Thyroid gland (tissue), 4 donors: ENCODE data around the gene TP73. TPM values are rescaled to one million over a fixed set of nuclear protein-coding genes. Genes with fewer than 3 reads are reported as not detected.

Experiments
- DNase-seq, 2 donors: peaks; one replicate each; pipeline ENCODE4 v3.0.0-alpha.2; 2019
- H3K27ac ChIP-seq, 3 donors: fragments of 200-600 bp; sonication (generic); 1 replicate in 2 of 3; 2 replicates in 1 of 3; pipeline ENCODE4 v1.5.1; 2016 to 2019; ENCODE audit warnings: mild to moderate bottlenecking in 1 of 3, moderate library complexity in 1 of 3
- H3K27me3 ChIP-seq: fragments of 200-600 bp; sonication (generic); one replicate; pipeline ENCODE4 v1.5.1; 2019
- H3K36me3 ChIP-seq, 2 donors: fragments of 200-600 bp; sonication (generic); one replicate each; pipeline ENCODE4 v1.5.1; 2016 to 2019
- H3K4me1 ChIP-seq, 2 donors: fragments of 200-600 bp; sonication (generic); one replicate each; pipeline ENCODE4 v1.5.1; 2017 to 2019
- H3K4me3 ChIP-seq, 3 donors: fragments of 200-600 bp; sonication (generic); replicated peaks in 1 of 3; 1 replicate in 2 of 3; 2 replicates in 1 of 3; pipeline ENCODE4 v1.5.1; 2016; ENCODE audit warnings: mild to moderate bottlenecking in 1 of 3
- H3K9me3 ChIP-seq: fragments of 200-600 bp; sonication (generic); one replicate; pipeline ENCODE4 v1.5.1; 2017
- POLR2A ChIP-seq, 2 donors: fragments of 450-650 bp; IDR thresholded peaks; one replicate each; pipeline ENCODE4 v1.6.1; 2017; ENCODE audit warnings: antibody characterized with exemption in 2 of 2, mild to moderate bottlenecking in 2 of 2, moderate library complexity in 1 of 2
- WGBS, 2 donors: methylation state at CpG; one replicate each; pipeline ENCODE4 v1.1.5; 2017; 5-methylcytosine and 5-hydroxymethylcytosine counted together
- intact Hi-C: fragments of 100-400 bp; cut with DNase I; formaldehyde crosslinking; loops from one replicate; pipeline ENCODE4 v1.15.1; 2023
- total RNA-seq, 4 donors: library from RNA; depleted of rRNA; stranded (reverse); fragments of >200 nt; gene quantifications; one replicate each; pipeline ENCODE4 v1.2.3, GENCODE V29; 2016
- TF ChIP-seq, protein P1 (sequence below), 6 experiments: fragments of 200-600 bp in 3 of 6; fragments of 450-650 bp in 3 of 6; sonication (generic) in 3 of 6; IDR thresholded peaks; one replicate each; pipeline ENCODE4 v1.5.1; 2016 to 2019; ENCODE audit warnings: antibody characterized with exemption in 6 of 6, mild to moderate bottlenecking in 2 of 6, inconsistent platforms in 1 of 6, moderate library complexity in 1 of 6

TP73 gene
- total RNA-seq, 4 donors from 2014 or later = 0.33 to 0.49 TPM; not detected in 2

DNA sequence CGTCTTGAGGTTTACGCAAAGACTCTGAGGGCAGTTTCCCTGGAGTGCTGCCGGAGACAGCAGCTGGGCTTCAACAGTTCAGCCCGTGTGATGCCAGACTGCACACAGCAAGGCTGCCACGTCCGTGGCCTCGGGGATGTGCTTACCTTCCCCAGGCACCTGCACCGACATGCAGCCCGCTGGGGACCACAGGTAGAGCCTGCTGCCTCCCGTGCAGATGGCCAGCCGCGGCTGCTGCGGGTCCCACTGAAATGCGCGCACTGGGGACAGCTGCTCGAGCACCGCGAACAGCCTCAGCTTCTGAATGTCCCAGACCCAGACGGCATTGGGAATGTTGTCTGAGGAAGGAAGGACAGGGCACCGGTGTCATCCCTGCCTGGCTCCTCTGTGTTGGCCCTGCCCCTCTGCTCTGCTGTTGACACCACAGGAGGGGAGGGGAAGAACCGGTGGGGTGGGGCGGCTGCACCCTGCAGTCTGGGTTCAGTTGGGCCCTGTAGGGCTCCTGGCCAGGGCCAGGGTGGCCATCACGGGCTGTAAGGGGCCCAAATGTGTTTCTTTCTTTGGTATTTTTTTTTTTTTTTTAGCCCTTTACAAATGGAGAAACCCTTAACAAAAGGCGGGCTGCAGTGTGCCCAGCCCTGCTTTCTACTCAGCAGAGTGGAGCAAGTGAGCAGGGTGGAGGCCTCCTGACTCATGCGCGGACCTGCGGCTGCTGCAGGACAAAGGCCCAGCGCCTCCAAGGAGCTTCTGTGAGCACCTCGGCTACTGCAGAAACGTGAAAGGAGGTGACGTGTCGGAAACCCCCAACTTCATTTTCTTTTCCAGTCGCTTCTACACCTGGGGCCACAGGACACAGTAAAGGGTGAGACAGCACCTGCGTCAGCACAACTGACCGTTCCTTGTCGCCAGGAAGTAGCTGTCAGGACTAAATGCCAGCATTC, 20.7 kb upstream of the TP73 start:
- no peak for DNase-seq
- Histone ChIP-seq H3K27ac (no peak overlapping the region), H3K4me1 (no peaks in the 10 kb centered on the region), H3K4me3 (no peak overlapping the region), H3K36me3 (peaks cover 38 to 55% of the 10 kb centered on the region in 2 donors), H3K27me3 (no peaks in the 10 kb centered on the region), H3K9me3 (no peaks in the 10 kb centered on the region)
- intact Hi-C loops = no loop called here
- WGBS, 2 donors = 84 to 91% methylated on average over 15 to 21 of the region's 36 CpGs
- no peak for TF ChIP-seq POLR2A (IDR thresholded peaks at IDR 0.05)
- TF ChIP-seq, protein P1, sequence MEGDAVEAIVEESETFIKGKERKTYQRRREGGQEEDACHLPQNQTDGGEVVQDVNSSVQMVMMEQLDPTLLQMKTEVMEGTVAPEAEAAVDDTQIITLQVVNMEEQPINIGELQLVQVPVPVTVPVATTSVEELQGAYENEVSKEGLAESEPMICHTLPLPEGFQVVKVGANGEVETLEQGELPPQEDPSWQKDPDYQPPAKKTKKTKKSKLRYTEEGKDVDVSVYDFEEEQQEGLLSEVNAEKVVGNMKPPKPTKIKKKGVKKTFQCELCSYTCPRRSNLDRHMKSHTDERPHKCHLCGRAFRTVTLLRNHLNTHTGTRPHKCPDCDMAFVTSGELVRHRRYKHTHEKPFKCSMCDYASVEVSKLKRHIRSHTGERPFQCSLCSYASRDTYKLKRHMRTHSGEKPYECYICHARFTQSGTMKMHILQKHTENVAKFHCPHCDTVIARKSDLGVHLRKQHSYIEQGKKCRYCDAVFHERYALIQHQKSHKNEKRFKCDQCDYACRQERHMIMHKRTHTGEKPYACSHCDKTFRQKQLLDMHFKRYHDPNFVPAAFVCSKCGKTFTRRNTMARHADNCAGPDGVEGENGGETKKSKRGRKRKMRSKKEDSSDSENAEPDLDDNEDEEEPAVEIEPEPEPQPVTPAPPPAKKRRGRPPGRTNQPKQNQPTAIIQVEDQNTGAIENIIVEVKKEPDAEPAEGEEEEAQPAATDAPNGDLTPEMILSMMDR (IDR thresholded peaks at IDR 0.05) = no peak

DNA sequence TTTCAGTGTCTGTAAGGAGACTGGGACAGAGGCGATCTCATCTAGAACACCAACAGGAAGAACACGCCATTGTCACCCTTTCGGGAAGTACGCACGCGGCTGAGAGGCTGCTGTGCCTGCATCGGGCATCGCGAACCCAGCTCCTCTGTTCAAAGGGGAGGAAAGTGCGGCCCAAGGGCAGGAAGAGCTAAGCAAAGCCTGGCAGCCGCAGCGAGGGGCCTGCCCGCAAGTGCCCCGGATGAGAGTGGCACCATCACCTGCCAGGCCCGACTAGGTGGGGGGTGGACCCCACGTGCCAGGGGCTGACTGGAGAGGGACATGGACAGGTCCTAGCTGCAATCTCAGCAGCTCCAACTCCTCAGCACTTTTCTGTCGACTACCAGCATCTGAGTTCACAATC, 20.0 kb upstream of the TP73 start:
- WGBS, 2 donors = 96% methylated on average over 17 of the region's 17 CpGs
- TF ChIP-seq, protein P1 (IDR thresholded peaks at IDR 0.05) = no peak
- TF ChIP-seq POLR2A (IDR thresholded peaks at IDR 0.05) = no peak
- DNase-seq = no peak
- no peaks in the 10 kb centered on the region for H3K27me3 ChIP-seq
- intact Hi-C loops = no loop called here
- no peak overlapping the region for H3K4me3 ChIP-seq
- H3K9me3 ChIP-seq = no peaks in the 10 kb centered on the region
- peaks cover 41 to 60% of the 10 kb centered on the region in 2 donors for H3K36me3 ChIP-seq
- H3K27ac ChIP-seq = no peak overlapping the region
- H3K4me1 ChIP-seq = no peaks in the 10 kb centered on the region

DNA sequence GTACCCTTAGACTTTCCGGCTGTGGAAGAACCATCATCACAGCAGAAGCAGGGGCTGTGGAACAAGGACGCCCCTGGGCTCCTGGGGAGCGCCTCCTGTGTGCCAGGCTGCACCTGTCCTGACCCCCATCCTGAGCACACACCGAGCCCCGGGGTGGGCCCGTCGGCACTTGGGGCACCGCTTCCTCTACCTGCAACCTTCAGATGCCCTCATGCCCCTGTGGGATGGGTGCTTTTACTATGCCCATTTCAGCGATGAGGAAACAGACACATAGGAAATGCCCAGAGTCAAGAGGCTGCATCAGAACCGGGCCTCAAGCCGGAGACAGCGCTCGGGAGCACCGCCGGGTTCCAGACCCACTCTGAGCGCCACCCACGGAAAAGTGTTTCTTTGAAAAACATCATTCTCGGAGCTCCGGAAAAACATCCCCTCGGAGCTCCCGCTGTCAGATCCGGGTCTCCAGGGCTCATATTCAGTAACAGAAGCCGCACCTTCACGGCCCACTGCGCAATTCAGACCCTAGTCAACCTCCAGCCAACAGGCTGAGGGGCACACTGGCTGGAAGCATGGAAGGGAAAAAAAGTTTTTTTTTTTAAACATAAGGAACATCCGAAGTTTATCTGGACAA, 19.5 kb upstream of the TP73 start:
- no peaks in the 10 kb centered on the region for H3K4me1 ChIP-seq
- peaks cover 40 to 56% of the 10 kb centered on the region in 2 donors for H3K36me3 ChIP-seq
- 93 to 95% methylated on average over 11 to 26 of the region's 26 CpGs for WGBS, 2 donors
- TF ChIP-seq POLR2A (IDR thresholded peaks at IDR 0.05) = no peak
- TF ChIP-seq, protein P1 (IDR thresholded peaks at IDR 0.05) = no peak
- no peak overlapping the region for H3K27ac ChIP-seq
- no peaks in the 10 kb centered on the region for H3K27me3 ChIP-seq
- intact Hi-C loops = no loop called here
- no peaks in the 10 kb centered on the region for H3K9me3 ChIP-seq
- H3K4me3 ChIP-seq = no peak overlapping the region
- no peak for DNase-seq

DNA sequence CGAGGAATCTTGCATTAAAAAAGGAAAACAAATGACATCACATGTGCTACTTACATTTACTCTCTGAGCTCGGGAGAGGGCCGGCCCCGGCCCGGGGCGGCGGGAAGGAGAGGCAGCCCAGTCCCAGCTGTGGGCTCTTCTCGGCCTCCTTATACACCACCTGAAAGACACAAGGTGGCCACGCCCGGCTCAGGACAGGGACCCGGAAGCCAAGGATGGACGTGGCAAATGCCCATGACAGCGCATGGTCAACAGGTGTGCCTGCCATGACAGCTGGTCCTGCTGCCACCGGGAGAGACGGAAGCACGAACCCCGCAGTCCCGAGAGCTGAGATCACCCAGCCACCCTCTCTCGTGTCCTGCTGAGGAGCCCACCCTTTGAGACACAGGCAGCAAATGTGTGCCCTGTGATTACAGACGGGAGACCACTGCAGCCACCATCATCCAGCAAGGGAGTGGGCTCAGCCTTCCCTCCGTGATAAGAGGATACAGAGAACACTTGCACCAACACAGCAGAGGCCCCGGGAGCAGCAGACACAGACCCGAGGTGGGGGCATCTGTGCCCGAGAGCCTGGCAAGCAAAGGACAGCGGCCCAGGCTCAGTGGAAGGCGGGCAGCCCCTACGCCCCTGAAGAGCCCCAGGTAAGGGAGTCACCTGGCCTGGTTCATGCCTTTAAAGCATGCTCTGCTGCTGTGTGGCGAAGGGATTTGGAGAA, 18.8 kb upstream of the TP73 start:
- H3K36me3 ChIP-seq = peaks cover 40 to 54% of the 10 kb centered on the region in 2 donors
- no peaks in the 10 kb centered on the region for H3K4me1 ChIP-seq
- 91 to 94% methylated on average over 23 to 28 of the region's 28 CpGs for WGBS, 2 donors
- intact Hi-C loops = no loop called here
- no peak overlapping the region for H3K4me3 ChIP-seq
- TF ChIP-seq POLR2A (IDR thresholded peaks at IDR 0.05) = no peak
- TF ChIP-seq, protein P1 (IDR thresholded peaks at IDR 0.05) = no peak
- no peak for DNase-seq
- no peaks in the 10 kb centered on the region for H3K9me3 ChIP-seq
- H3K27ac ChIP-seq = no peak overlapping the region
- H3K27me3 ChIP-seq = no peaks in the 10 kb centered on the region
